SK-N-SH treated with all-trans-retinoic acid at 6 μM for 48 hours (cell line): ENCODE results near the gene NEB.

Source experiments
- ATAC-seq: fragments of 200-7000 bp; cut with Tn5 transposase; 3 replicates; pipeline ENCODE4 v1.9.1; 2020; ENCODE audit warnings: mild to moderate bottlenecking, moderate library complexity
- ARNTL ChIP-seq: fragments of 450-650 bp; formaldehyde crosslinking; IDR thresholded peaks from 2 replicates; pipeline ENCODE4 v1.5.0; 2020; ENCODE audit warnings: low read depth, mild to moderate bottlenecking, moderate library complexity, borderline replicate concordance
- BACH2 ChIP-seq: fragments of 250-450 bp; sonication (Bioruptor Pico); IDR thresholded peaks from 2 replicates; pipeline ENCODE4 v1.9.0; 2021; ENCODE audit warnings: mild to moderate bottlenecking, borderline replicate concordance
- CSDC2 ChIP-seq: fragments of 250-450 bp; sonication (Bioruptor Pico); IDR thresholded peaks from 2 replicates; pipeline ENCODE4 v1.5.0; 2020; ENCODE audit warnings: mild to moderate bottlenecking, moderate library complexity
- ESRRG ChIP-seq: fragments of 250-450 bp; sonication (Bioruptor Pico); IDR thresholded peaks from 2 replicates; pipeline ENCODE4 v1.6.1; 2021; ENCODE audit warnings: mild to moderate bottlenecking
- ISL1 ChIP-seq: fragments of 250-450 bp; sonication (Bioruptor Pico); IDR thresholded peaks from 2 replicates; pipeline ENCODE4 v2.1.2; 2022; ENCODE audit warnings: mild to moderate bottlenecking, moderate library complexity
- OSR1 ChIP-seq: fragments of 250-450 bp; sonication (Bioruptor Pico); IDR thresholded peaks from 2 replicates; pipeline ENCODE4 v1.8.0; 2022; ENCODE audit warnings: moderate library complexity, mild to moderate bottlenecking, inconsistent platforms
- PPARA ChIP-seq: fragments of 250-450 bp; sonication (Bioruptor Pico); IDR thresholded peaks from 2 replicates; pipeline ENCODE4 v1.5.0; 2020; ENCODE audit warnings: mild to moderate bottlenecking, borderline replicate concordance
- SNAI2 ChIP-seq: fragments of 250-450 bp; sonication (Bioruptor Pico); IDR thresholded peaks from 2 replicates; pipeline ENCODE4 v1.5.0; 2020; ENCODE audit warnings: mild to moderate bottlenecking, moderate library complexity
- TCF4 ChIP-seq: fragments of 250-450 bp; sonication (Bioruptor Pico); IDR thresholded peaks from 2 replicates; pipeline ENCODE4 v1.8.0; 2021; ENCODE audit warnings: mild to moderate bottlenecking, moderate library complexity, borderline replicate concordance
- TOX ChIP-seq: fragments of 250-450 bp; sonication (Bioruptor Pico); IDR thresholded peaks from 2 replicates; pipeline ENCODE4 v1.8.0; 2021; ENCODE audit warnings: mild to moderate bottlenecking, moderate library complexity, borderline replicate concordance
- ZC3H10 ChIP-seq: fragments of 250-450 bp; sonication (Bioruptor Pico); IDR thresholded peaks from 2 replicates; pipeline ENCODE4 v1.5.1; 2021; ENCODE audit warnings: mild to moderate bottlenecking, moderate library complexity
- ZFP3 ChIP-seq: fragments of 250-450 bp; sonication (Bioruptor Pico); IDR thresholded peaks from 2 replicates; pipeline ENCODE4 v1.5.0; 2020; ENCODE audit warnings: mild to moderate bottlenecking, moderate library complexity
- ZFP30 ChIP-seq: fragments of 450-650 bp; formaldehyde crosslinking; IDR thresholded peaks from 2 replicates; pipeline ENCODE4 v1.5.0; 2022; ENCODE audit warnings: mild to moderate bottlenecking, moderate library complexity
- ZNF70 ChIP-seq: fragments of 450-650 bp; formaldehyde crosslinking; IDR thresholded peaks from 2 replicates; pipeline ENCODE4 v1.5.0; 2020; ENCODE audit warnings: mild to moderate bottlenecking, moderate library complexity
- ZNF8 ChIP-seq: fragments of 450-650 bp; formaldehyde crosslinking; IDR thresholded peaks from 2 replicates; pipeline ENCODE4 v1.5.0; 2020; ENCODE audit warnings: mild to moderate bottlenecking, moderate library complexity
- TF ChIP-seq, protein P1 (sequence below): fragments of 250-450 bp; sonication (Bioruptor Pico); IDR thresholded peaks from 2 replicates; pipeline ENCODE4 v1.5.1; 2020; ENCODE audit warnings: low read depth, mild to moderate bottlenecking, moderate library complexity
- TF ChIP-seq, protein P2 (sequence below): fragments of 250-450 bp; sonication (Bioruptor Pico); IDR thresholded peaks from 2 replicates; pipeline ENCODE4 v1.5.1; 2021; ENCODE audit warnings: mild to moderate bottlenecking, moderate library complexity
- TF ChIP-seq, protein P3 (sequence below): fragments of 250-450 bp; sonication (Bioruptor Pico); IDR thresholded peaks from 2 replicates; pipeline ENCODE4 v1.5.0; 2020; ENCODE audit warnings: mild to moderate bottlenecking, moderate library complexity
- TF ChIP-seq, protein P4 (sequence below): fragments of 250-450 bp; sonication (Bioruptor Pico); IDR thresholded peaks from 2 replicates; pipeline ENCODE4 v1.8.0; 2021; ENCODE audit warnings: low read depth, mild to moderate bottlenecking, moderate library complexity, borderline replicate concordance
- TF ChIP-seq, protein P5 (sequence below): fragments of 250-450 bp; sonication (Bioruptor Pico); IDR thresholded peaks from 2 replicates; pipeline ENCODE4 v1.8.0; 2020; ENCODE audit warnings: mild to moderate bottlenecking, moderate library complexity, borderline replicate concordance

The NEB gene

DNA sequence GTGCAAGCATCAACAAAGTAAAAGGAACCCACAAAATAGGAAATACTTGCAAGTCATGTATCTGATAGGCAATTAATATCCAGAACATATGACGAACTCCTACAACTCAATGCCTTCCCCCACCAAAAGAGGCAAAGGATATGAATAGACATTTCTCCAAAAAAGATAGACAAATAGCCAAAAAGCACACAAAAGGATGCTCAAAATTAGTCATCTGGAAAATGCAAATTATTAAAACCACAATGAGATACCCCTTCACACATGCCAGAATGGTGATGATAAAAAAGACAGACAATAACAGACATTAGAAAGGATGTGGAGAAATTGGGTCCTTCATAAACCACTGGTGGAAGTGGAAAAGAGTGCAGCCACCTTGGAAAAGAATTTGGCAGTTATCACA, 248.2 kb downstream of the NEB start (continued):
- TF ChIP-seq OSR1 (CRISPR knock-in tag) (no peak), ZFP30 (no peak), CSDC2 (CRISPR knock-in tag) (no peak)
- TF ChIP-seq, all 23 proteins: peak for 0

DNA sequence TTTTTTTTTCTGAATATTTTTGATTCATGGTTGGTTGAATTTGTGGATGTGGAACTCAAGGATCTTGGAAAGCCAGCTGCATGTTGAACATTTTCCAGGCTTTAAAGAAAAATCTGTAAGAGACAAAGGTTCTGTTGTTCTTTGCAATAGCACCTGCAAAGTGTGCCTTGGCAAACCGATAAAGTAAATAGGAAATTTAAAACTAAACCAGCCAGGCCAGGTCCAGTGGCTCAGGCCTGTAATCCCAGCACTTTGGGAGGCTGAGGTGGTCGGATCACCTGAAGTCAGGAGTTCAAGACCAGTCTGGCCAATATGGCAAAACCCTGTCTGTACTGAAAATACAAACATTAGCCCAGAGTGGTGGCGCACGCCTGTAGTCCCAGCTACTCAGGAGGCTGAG, 250.2 kb downstream of the NEB start:
- TF ChIP-seq BACH2 (CRISPR knock-in tag): no peak
- no peak for TF ChIP-seq CSDC2 (CRISPR knock-in tag)
- no peak for TF ChIP-seq OSR1 (CRISPR knock-in tag)

DNA sequence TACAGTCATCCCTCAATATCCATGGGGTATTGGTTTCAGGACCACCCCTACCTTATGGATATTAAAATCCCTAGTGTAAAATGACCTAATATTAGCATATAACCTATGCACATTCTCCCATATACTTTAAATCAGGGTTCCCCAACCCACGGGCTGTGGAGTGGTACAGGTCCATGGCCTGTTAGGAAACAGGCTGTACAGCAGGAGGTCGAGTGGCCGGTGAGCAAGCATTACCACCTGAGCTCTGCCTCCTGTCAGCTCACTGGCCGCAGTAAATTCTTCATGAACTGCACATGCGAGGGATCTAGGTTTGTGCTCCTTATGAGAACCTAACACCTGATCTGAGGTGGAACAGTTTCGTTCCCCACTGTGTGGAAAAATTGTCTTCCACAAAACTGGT, 250.7 kb downstream of the NEB start:
- no peak for ATAC-seq

More for the DNA sequence above, 250.2 kb downstream of the NEB start:
- no peak for ATAC-seq

DNA sequence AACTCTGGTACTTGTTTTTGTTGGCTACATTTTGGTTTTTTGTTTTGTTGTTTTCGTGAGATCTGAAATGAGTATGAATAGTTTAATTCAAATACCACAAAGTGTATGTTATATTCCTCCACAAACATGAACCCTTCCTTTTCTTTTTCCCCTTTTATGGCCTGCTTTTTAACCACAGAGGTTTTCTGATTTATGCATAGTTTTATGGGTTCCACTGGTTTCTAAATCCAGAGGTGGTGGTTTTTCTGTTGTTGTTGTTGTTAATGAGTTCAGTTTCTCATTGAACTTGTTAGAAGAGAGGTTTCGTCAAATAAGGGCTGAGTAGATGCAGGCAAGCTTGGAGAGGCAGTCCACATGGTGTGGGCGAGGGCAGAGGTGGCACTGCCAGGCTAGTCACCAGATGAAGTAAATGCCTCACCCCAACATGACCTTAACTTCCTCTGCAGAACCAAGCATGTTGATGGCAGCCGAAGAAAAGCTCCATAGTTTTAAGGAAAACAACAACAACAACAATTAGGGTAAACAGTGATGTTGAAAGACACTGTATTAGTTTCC, 252.0 kb downstream of the NEB start:
- ATAC-seq: no peak
- TF ChIP-seq, protein P1, sequence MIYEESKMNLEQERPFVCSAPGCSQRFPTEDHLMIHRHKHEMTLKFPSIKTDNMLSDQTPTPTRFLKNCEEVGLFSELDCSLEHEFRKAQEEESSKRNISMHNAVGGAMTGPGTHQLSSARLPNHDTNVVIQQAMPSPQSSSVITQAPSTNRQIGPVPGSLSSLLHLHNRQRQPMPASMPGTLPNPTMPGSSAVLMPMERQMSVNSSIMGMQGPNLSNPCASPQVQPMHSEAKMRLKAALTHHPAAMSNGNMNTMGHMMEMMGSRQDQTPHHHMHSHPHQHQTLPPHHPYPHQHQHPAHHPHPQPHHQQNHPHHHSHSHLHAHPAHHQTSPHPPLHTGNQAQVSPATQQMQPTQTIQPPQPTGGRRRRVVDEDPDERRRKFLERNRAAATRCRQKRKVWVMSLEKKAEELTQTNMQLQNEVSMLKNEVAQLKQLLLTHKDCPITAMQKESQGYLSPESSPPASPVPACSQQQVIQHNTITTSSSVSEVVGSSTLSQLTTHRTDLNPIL (CRISPR knock-in tag): no peak
- TF ChIP-seq TOX (CRISPR knock-in tag): no peak
- no peak for TF ChIP-seq ZC3H10 (CRISPR knock-in tag)
- TF ChIP-seq ISL1 (CRISPR knock-in tag): no peak
- no peak for TF ChIP-seq ZNF8 (CRISPR knock-in tag)
- TF ChIP-seq ZFP3 (CRISPR knock-in tag): no peak
- TF ChIP-seq, protein P2, sequence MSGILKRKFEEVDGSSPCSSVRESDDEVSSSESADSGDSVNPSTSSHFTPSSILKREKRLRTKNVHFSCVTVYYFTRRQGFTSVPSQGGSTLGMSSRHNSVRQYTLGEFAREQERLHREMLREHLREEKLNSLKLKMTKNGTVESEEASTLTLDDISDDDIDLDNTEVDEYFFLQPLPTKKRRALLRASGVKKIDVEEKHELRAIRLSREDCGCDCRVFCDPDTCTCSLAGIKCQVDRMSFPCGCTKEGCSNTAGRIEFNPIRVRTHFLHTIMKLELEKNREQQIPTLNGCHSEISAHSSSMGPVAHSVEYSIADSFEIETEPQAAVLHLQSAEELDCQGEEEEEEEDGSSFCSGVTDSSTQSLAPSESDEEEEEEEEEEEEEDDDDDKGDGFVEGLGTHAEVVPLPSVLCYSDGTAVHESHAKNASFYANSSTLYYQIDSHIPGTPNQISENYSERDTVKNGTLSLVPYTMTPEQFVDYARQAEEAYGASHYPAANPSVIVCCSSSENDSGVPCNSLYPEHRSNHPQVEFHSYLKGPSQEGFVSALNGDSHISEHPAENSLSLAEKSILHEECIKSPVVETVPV: no peak
- TF ChIP-seq ZNF70 (CRISPR knock-in tag): no peak
- TF ChIP-seq ZFP30: no peak
- no peak for TF ChIP-seq TCF4 (CRISPR knock-in tag)
- TF ChIP-seq SNAI2: no peak
- TF ChIP-seq BACH2 (CRISPR knock-in tag): no peak

More for the DNA sequence above, 250.7 kb downstream of the NEB start:
- TF ChIP-seq, protein P3, sequence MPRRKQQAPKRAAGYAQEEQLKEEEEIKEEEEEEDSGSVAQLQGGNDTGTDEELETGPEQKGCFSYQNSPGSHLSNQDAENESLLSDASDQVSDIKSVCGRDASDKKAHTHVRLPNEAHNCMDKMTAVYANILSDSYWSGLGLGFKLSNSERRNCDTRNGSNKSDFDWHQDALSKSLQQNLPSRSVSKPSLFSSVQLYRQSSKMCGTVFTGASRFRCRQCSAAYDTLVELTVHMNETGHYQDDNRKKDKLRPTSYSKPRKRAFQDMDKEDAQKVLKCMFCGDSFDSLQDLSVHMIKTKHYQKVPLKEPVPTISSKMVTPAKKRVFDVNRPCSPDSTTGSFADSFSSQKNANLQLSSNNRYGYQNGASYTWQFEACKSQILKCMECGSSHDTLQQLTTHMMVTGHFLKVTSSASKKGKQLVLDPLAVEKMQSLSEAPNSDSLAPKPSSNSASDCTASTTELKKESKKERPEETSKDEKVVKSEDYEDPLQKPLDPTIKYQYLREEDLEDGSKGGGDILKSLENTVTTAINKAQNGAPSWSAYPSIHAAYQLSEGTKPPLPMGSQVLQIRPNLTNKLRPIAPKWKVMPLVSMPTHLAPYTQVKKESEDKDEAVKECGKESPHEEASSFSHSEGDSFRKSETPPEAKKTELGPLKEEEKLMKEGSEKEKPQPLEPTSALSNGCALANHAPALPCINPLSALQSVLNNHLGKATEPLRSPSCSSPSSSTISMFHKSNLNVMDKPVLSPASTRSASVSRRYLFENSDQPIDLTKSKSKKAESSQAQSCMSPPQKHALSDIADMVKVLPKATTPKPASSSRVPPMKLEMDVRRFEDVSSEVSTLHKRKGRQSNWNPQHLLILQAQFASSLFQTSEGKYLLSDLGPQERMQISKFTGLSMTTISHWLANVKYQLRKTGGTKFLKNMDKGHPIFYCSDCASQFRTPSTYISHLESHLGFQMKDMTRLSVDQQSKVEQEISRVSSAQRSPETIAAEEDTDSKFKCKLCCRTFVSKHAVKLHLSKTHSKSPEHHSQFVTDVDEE: no peak
- no peak for TF ChIP-seq ESRRG (CRISPR knock-in tag)

DNA sequence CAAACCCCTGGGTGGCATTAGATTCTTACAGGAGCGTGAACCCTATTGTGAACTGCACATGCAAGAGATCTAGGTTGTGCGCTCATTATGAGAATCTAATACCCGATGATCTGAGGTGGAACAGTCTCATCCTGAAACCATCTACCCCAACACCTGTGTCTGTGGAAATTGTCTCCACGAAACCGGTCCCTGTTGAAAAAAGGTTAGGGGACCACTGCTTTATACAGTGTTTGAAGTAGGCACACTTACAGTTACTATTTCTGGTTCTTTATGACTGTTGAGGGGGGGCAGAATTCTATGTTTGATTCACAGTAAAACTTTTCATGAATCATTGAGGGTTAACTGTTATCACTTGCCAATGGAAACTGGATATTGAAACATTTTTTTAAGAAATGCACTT, 252.5 kb downstream of the NEB start:
- no peak for ATAC-seq

More for the DNA sequence above, 252.5 kb downstream of the NEB start:
- TF ChIP-seq, protein P2: no peak
- TF ChIP-seq ZNF8 (CRISPR knock-in tag) (no peak), ZC3H10 (CRISPR knock-in tag) (no peak), TOX (CRISPR knock-in tag) (no peak), TCF4 (CRISPR knock-in tag) (no peak), ZNF70 (CRISPR knock-in tag) (no peak), ISL1 (CRISPR knock-in tag) (no peak), BACH2 (CRISPR knock-in tag) (no peak), ZFP3 (CRISPR knock-in tag) (no peak), SNAI2 (no peak), OSR1 (CRISPR knock-in tag) (no peak), PPARA (no peak), ARNTL (no peak)
- TF ChIP-seq, protein P4, sequence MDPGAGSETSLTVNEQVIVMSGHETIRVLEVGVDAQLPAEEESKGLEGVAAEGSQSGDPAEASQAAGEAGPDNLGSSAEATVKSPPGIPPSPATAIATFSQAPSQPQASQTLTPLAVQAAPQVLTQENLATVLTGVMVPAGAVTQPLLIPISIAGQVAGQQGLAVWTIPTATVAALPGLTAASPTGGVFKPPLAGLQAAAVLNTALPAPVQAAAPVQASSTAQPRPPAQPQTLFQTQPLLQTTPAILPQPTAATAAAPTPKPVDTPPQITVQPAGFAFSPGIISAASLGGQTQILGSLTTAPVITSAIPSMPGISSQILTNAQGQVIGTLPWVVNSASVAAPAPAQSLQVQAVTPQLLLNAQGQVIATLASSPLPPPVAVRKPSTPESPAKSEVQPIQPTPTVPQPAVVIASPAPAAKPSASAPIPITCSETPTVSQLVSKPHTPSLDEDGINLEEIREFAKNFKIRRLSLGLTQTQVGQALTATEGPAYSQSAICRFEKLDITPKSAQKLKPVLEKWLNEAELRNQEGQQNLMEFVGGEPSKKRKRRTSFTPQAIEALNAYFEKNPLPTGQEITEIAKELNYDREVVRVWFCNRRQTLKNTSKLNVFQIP (CRISPR knock-in tag): no peak
- TF ChIP-seq, protein P1 (CRISPR knock-in tag): no peak
- TF ChIP-seq, protein P5, sequence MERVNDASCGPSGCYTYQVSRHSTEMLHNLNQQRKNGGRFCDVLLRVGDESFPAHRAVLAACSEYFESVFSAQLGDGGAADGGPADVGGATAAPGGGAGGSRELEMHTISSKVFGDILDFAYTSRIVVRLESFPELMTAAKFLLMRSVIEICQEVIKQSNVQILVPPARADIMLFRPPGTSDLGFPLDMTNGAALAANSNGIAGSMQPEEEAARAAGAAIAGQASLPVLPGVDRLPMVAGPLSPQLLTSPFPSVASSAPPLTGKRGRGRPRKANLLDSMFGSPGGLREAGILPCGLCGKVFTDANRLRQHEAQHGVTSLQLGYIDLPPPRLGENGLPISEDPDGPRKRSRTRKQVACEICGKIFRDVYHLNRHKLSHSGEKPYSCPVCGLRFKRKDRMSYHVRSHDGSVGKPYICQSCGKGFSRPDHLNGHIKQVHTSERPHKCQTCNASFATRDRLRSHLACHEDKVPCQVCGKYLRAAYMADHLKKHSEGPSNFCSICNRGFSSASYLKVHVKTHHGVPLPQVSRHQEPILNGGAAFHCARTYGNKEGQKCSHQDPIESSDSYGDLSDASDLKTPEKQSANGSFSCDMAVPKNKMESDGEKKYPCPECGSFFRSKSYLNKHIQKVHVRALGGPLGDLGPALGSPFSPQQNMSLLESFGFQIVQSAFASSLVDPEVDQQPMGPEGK (CRISPR knock-in tag): no peak
